Adipocyte (in vitro differentiated cells): Measurements from ENCODE around the gene CD38.
A peak's percentile ranks its signal among the peaks of the same experiment; 100 is the strongest.
"Not testable (repeated sequence)": the region's sequence is repeated elsewhere in the genome, so short reads cannot be mapped to it uniquely, and the experiment has no call there.

Source experiments
- DNase-seq: peaks from one replicate; pipeline ENCODE4 v3.0.0-alpha.2; 2015; ENCODE audit warnings: low read depth
- H3K27me3 ChIP-seq: replicated peaks from 2 replicates; pipeline ENCODE4 v1.7.0; 2013; ENCODE audit warnings: mild to moderate bottlenecking, low read length, moderate library complexity; ENCODE audit not compliant: control insufficient read depth, insufficient read depth
- H3K36me3 ChIP-seq: 2 replicates; pipeline ENCODE4 v1.7.0; 2013; ENCODE audit warnings: low read length, mild to moderate bottlenecking, moderate library complexity; ENCODE audit not compliant: control insufficient read depth, insufficient read depth, severe bottlenecking
- H3K4me1 ChIP-seq: 2 replicates; pipeline ENCODE4 v1.7.0; 2013; ENCODE audit warnings: mild to moderate bottlenecking, low read length, moderate library complexity; ENCODE audit not compliant: control insufficient read depth, insufficient read depth
- H3K4me3 ChIP-seq: 2 replicates; pipeline ENCODE4 v1.7.0; 2013; ENCODE audit warnings: mild to moderate bottlenecking, low read length, moderate library complexity
- H3K9ac ChIP-seq: 2 replicates; pipeline ENCODE4 v1.7.0; 2013; ENCODE audit warnings: mild to moderate bottlenecking, low read length, moderate library complexity
- H3K9me3 ChIP-seq: 2 replicates; pipeline ENCODE4 v1.7.0; 2013; ENCODE audit warnings: mild to moderate bottlenecking, low read length, moderate library complexity; ENCODE audit not compliant: control insufficient read depth

CD38 gene

DNA sequence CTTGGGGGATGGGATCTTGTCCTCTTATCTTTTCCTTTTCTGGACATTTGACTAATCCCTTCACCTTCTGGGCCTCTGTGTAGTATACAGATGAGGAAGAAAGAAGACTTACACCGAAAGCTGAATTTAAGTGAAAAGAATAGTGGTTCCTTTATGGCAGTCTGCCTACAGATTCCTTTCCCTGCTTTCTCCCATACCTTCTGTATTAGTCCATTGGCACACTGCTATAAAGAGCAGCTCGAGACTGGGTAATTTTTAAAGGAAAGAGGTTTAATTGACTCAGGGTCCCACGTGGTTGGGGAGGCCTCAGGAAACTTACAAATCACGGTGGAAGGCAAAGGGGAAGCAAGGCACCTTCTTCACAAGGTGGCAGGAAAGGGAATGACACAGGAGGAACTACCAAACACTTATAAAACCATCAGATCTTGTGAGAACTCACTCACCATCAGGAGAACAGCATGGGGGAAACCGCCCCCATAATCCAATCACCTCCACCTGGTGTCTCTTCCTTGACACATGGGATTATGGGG, 34.0 kb upstream of the CD38 start:
- Histone ChIP-seq H3K4me3 (no peak overlapping the region), H3K9ac (no peak overlapping the region), H3K4me1 (no peaks in the 10 kb centered on the region), H3K9me3 (peaks cover 23% of the 10 kb centered on the region), H3K36me3 (no peaks in the 10 kb centered on the region), H3K27me3 (no peaks in the 10 kb centered on the region)
- no peak for DNase-seq

DNA sequence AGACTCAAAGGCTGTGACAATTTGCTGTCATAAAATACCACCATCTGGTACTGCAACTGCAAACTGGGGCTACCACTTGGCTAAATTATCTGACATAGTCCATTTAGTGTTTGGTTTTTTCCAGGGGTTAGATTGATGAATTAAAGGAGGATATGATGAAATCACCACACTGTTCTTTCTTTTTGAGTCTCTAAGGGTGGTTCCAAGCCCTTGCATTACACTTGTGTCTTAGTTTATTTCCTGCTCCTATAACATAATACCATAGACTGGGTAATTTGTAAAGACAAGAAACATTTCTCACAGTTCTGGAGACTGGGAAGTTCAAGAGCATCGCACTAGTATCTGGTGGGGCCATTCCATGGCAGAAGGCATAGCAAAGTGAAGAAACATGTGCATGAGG, 32.0 kb upstream of the CD38 start:
- Histone ChIP-seq H3K4me1 (no peaks in the 10 kb centered on the region), H3K4me3 (no peak overlapping the region), H3K9me3 (peaks cover 20% of the 10 kb centered on the region), H3K9ac (no peak overlapping the region), H3K27me3 (no peaks in the 10 kb centered on the region), H3K36me3 (no peaks in the 10 kb centered on the region)
- DNase-seq: no peak

DNA sequence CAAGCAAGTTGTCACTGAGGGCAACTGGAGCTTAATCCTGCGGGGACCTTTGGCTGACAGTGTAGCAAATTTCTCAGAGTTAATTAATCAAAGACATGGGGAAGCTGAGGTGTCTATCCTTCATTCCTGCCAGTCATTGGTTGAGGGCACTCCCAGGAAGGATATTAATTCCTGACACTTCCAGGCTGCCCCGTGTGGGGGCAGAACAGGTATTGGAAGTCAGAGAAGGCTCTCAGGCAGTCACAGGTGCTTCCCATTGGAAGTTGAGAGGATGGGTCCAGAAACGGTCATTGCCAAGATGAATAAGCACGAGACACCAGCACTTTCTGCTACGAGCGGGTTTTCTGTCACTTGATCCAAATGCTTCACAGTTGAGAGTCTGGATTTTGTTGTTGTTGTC, 29.1 kb upstream of the CD38 start:
- Histone ChIP-seq H3K4me1 (no peaks in the 10 kb centered on the region), H3K4me3 (no peak overlapping the region), H3K36me3 (no peaks in the 10 kb centered on the region), H3K9ac (no peak overlapping the region), H3K9me3 (no peaks in the 10 kb centered on the region), H3K27me3 (no peaks in the 10 kb centered on the region)
- DNase-seq: no peak

DNA sequence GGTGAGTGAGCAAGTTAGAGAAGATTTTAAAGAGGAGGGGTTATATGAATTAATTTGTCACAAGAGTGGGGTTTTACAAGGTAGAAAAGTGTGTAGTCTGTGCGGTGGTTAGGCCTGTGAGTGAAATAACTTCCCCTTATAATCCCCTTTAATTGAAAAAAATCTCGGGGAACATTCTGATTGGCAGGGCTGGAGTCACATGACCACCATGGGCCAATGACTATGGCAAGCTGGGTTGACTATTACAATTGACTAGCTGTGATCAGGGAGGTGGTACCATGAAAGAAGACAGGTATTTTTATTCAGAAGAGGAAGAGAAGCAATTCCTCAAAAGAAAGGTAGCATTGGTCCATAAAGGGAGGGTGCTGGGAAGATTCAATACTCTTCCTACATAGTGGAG, 27.0 kb upstream of the CD38 start:
- H3K27me3 ChIP-seq: no peaks in the 10 kb centered on the region
- H3K4me1 ChIP-seq: no peaks in the 10 kb centered on the region

DNA sequence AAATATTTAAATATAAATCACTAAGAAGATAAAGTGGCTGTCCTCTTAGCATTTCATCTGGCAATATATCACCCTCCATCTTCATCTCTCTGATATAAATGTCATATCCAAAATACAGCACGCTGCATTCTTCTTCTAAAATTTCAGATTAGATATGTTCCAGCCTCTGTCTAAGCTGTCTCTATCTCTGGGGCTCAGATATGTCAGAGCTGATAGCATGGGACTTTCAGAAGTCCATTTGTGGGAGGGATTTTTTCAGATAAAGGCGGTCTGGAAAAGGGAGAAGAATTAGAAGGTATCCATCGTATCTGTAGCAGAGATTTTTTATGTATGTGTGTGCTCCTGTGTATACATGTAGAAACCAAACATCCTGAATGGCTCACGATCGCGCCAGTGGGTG, 25.0 kb upstream of the CD38 start:
- Histone ChIP-seq H3K27me3 (no peaks in the 10 kb centered on the region), H3K9ac (no peak overlapping the region), H3K36me3 (no peaks in the 10 kb centered on the region), H3K4me1 (no peaks in the 10 kb centered on the region), H3K4me3 (no peak overlapping the region), H3K9me3 (no peaks in the 10 kb centered on the region)
- no peak for DNase-seq

More for the DNA sequence above, 27.0 kb upstream of the CD38 start:
- H3K4me3 ChIP-seq: no peak overlapping the region
- no peak overlapping the region for H3K9ac ChIP-seq
- H3K36me3 ChIP-seq: no peaks in the 10 kb centered on the region
- H3K9me3 ChIP-seq: no peaks in the 10 kb centered on the region
- no peak for DNase-seq

DNA sequence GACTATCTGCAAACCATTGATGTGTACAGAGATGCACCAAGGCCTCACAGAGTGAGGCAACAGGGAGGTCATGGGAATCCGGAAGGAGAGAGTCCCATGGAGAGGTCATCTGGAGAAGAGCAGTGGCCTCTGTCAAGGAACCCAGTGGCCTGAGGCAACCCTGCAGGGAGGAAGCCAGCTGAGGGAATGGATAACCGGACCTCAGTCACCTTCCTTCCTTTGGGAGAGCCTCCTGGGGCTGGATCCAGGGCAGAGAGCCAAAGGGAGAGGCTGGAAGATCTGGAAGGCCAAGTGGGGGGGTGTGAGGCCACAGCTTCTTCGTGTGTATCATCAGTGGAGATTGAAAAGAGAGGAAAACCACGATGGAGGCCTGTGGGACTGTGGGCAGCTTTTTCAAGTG, 24.3 kb upstream of the CD38 start:
- Histone ChIP-seq H3K9ac (no peak overlapping the region), H3K36me3 (no peaks in the 10 kb centered on the region), H3K9me3 (no peaks in the 10 kb centered on the region), H3K27me3 (no peaks in the 10 kb centered on the region), H3K4me1 (no peaks in the 10 kb centered on the region), H3K4me3 (no peak overlapping the region)
- no peak for DNase-seq

DNA sequence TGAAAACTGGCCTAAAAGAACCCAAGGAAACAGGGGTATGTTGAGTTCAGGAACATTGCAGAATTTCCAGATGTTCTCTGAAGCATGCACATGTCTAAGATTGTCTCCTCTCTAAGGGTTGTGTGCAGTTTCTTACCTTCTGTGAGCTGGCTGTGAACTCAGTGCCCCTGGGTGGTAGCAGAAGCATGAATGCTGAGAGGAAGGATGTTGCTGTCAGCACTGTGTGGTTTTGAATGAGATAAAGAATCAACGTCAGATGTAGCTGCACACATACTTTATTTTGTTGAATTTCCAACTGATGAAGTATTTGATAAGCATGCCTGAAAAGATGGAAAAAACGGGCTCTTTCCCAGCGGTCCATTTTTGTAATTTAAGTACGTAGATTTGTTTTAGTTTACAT, 23.8 kb upstream of the CD38 start:
- no peaks in the 10 kb centered on the region for H3K36me3 ChIP-seq
- DNase-seq: no peak
- H3K4me1 ChIP-seq: no peaks in the 10 kb centered on the region
- H3K4me3 ChIP-seq: no peak overlapping the region
- no peak overlapping the region for H3K9ac ChIP-seq
- H3K9me3 ChIP-seq: no peaks in the 10 kb centered on the region
- H3K27me3 ChIP-seq: no peaks in the 10 kb centered on the region

DNA sequence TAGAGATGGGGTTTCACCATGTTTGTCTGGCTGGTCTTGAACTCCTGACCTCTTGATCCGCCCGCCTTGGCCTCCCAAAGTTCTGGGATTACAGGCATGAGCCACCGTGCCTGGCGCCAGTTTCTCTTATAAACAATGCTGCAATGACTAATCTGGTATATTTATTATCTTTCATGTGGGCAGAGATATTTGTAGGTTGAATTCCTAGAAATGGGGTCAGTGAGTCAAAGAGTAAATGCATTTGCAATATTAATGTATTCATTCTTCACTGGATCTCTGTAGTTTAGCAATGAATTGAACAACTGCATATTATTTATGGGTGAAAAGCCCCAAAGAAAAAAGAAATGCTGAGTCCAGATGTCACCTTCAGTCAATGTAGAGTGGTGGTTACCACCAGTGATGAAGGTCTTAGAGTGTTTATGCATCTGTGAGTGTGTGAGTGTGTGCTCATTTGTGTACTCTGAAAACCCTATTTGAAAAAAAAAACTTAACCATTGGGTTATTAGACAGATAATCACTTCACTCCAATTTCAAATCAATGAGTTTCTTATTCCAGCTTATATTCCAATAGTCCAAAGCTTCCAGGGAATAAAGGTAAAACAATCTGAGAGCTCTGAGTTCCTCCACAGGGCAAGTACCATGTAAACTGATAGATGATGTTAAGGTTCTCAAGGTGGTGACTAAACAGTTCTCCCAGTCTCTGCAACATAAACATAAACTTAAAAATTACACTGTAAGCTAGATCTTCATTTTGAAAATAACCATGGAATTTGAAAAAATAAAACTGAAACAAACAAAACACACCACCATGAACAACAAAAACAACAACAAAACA, 22.6 kb upstream of the CD38 start:
- Histone ChIP-seq H3K4me3 (no peak overlapping the region), H3K9me3 (no peaks in the 10 kb centered on the region), H3K9ac (no peak overlapping the region), H3K36me3 (no peaks in the 10 kb centered on the region), H3K27me3 (no peaks in the 10 kb centered on the region), H3K4me1 (no peaks in the 10 kb centered on the region)
- peak; percentile 21 for DNase-seq

DNA sequence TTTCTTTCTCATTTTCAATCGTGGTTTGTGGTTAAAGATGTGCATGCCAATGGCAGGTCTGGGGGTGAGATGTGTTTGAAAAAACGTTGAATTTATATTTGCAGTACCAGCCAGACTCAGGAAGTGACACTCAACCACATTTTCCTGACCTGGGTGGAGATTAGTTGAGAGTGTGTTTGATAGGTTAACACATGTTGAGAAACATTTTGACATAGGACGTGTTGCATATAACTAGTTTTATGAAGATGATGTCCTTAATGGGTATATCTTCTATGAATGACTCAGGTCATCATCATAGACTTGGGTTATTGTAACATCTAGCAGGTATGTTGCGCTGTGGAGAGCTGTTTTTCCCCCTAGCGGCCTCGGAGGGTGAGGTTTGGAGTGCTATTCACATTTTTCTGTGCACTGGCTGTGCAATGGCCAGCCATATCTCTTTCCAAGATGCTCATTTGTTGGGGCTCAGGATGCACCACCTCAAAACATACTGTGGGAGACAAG, 21.7 kb upstream of the CD38 start:
- Histone ChIP-seq H3K4me3 (no peak overlapping the region), H3K4me1 (no peaks in the 10 kb centered on the region), H3K27me3 (no peaks in the 10 kb centered on the region), H3K9me3 (no peaks in the 10 kb centered on the region), H3K36me3 (no peaks in the 10 kb centered on the region), H3K9ac (no peak overlapping the region)
- DNase-seq: no peak

DNA sequence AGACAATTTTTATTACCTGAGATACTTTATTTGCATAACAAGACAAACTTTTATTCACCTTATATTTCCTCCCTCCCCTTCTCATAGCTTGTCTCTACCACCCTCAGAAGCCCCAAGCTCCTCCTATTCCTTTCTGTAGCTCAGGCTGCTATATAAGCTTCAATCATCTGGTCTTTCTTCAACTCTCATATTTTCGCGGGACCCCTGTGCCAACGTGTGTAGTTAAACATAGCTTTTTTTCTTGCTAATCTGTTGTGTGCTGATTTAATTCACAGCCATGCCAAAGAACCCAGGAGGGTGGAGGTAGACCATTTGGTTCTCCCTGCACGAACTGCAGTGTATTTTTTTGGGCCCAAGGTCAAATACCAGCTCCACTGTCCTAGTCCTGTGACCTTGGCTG, 21.1 kb upstream of the CD38 start:
- no peaks in the 10 kb centered on the region for H3K4me1 ChIP-seq
- DNase-seq: no peak
- no peaks in the 10 kb centered on the region for H3K27me3 ChIP-seq
- H3K36me3 ChIP-seq: no peaks in the 10 kb centered on the region
- H3K9ac ChIP-seq: no peak overlapping the region
- H3K4me3 ChIP-seq: no peak overlapping the region
- H3K9me3 ChIP-seq: no peaks in the 10 kb centered on the region

DNA sequence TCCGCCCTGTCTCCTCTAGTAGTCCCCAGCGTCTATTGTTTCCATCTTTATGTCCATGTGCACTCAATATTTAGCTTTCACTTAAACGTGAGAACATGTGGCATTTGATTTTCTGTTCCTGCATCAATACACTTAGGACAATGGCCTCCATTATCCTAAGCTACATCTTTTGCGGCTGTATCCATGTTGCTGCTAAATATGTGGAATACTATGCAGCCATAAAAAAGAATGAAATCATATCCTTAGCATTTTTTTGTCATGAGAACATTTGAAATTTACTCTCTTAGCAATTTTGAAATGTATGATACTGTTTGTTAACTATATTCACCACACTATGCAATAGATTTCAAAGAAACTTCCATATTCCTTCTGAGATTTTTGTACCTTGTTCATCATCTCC, 19.8 kb upstream of the CD38 start:
- no peaks in the 10 kb centered on the region for H3K36me3 ChIP-seq
- no peaks in the 10 kb centered on the region for H3K27me3 ChIP-seq
- no peaks in the 10 kb centered on the region for H3K9me3 ChIP-seq
- H3K9ac ChIP-seq: no peak overlapping the region
- no peak for DNase-seq
- no peak overlapping the region for H3K4me3 ChIP-seq
- no peaks in the 10 kb centered on the region for H3K4me1 ChIP-seq

DNA sequence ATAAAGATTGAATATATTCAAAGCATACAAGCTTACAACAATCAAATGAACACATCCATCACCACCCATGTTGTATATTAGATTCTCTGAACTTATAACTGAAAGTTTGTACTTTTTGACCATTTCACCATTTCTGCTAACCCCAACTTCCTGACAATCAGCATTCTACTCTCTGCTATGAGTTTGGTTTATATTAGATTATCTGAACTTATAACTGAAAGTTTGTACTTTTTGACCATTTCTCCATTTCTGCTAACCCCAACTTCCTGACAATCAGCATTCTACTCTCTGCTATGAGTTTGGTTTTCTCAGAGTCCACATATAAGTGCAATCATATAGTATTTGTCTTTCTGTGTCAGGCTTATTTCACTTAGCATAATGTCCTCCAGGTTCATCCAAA, 15.7 kb upstream of the CD38 start:
- H3K9ac ChIP-seq, H3K4me1 ChIP-seq, H3K27me3 ChIP-seq, H3K36me3 ChIP-seq, H3K4me3 ChIP-seq, DNase-seq, H3K9me3 ChIP-seq: not testable (repeated sequence)
